Tibial nerve (tissue), 3 donors: ENCODE measurements around the gene MKLN1.

Experiments used
- CTCF ChIP-seq, 5 experiments: fragments of 200-600 bp in 3 of 5; fragments of 450-650 bp in 2 of 5; sonication (generic) in 3 of 5; IDR thresholded peaks; one replicate each; pipeline ENCODE4 v1.5.1; 2016 to 2019; ENCODE audit warnings: antibody characterized with exemption in 5 of 5, mild to moderate bottlenecking in 3 of 5, moderate library complexity in 2 of 5
- POLR2A ChIP-seq, 2 donors: fragments of 450-650 bp; IDR thresholded peaks; one replicate each; pipeline ENCODE4 v1.6.1; 2017; ENCODE audit warnings: antibody characterized with exemption in 2 of 2, mild to moderate bottlenecking in 2 of 2, moderate library complexity in 2 of 2

DNA sequence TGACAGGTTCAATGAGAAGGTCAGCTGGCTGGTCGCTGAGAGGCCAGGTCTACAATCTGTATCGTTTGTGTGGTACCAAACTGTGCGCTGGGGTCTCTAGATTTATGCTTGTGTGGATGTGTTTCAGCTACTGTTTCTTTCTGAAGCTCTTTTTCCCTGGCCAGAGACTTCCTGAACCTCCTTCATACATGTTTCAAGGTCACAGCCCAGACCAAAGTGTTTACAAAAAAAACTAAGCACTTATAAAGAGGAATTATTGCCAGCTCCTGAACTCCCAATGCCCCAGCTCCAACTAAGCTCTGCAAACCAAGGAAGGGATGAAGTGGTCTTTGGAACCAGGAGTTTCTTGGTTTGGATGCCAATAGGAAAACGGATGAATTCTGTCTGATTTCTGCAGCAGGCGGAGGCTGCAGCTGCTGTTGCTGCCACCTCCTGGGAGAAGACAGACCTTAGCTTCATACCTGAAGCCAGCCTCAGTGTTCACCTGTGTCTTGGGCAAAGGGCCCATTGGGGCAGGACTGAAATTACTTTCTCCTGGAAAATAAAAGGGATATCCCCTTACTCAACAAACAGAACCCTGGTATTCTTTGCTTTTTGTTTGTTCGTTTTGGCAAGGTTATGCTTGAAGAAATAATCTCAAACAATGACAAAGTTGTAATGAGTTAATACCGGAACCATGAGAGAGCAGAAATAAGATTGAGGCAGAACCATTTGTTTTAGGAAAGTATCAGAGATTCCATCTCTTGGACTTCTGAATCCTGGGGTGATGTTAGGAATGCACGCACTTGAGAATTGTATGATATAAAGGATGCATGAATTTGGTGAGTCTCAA, 24.6 kb upstream of the MKLN1 start:
- TF ChIP-seq CTCF (IDR thresholded peaks at IDR 0.05), result peak; percentile 29 to 62 (median 44)
- TF ChIP-seq POLR2A (IDR thresholded peaks at IDR 0.05), result no peak
